SK-N-SH (cell line): ENCODE data around the gene SLC22A17.

Experiments
- MAX ChIP-seq: IDR thresholded peaks from 2 replicates; pipeline ENCODE4 v1.4.0; 2012; ENCODE audit warnings: low read depth
- MXI1 ChIP-seq: IDR thresholded peaks from 2 replicates; pipeline ENCODE4 v1.6.1; 2012; ENCODE audit warnings: mild to moderate bottlenecking, low read depth, low read length, improper control_type of control experiment
- POLR2AphosphoS5 ChIP-seq: IDR thresholded peaks from 2 replicates; pipeline ENCODE4 v1.6.1; 2012; ENCODE audit warnings: low read depth, low read length
- USF1 ChIP-seq: IDR thresholded peaks from 2 replicates; pipeline ENCODE4 v1.4.0; 2012; ENCODE audit warnings: low read depth, borderline replicate concordance
- TF ChIP-seq, protein P1 (sequence below): fragments of 200-600 bp; sonication (generic); IDR thresholded peaks from 2 replicates; pipeline ENCODE4 v1.6.1; 2017; ENCODE audit warnings: antibody characterized with exemption, mild to moderate bottlenecking, moderate library complexity

GRCh38 chr14:23380197-23380914, 27.7 kb upstream of the SLC22A17 start:
- no peak for TF ChIP-seq MAX
- no peak for TF ChIP-seq POLR2AphosphoS5
- no peak for TF ChIP-seq MXI1
- no peak for TF ChIP-seq USF1
- TF ChIP-seq, protein P1, sequence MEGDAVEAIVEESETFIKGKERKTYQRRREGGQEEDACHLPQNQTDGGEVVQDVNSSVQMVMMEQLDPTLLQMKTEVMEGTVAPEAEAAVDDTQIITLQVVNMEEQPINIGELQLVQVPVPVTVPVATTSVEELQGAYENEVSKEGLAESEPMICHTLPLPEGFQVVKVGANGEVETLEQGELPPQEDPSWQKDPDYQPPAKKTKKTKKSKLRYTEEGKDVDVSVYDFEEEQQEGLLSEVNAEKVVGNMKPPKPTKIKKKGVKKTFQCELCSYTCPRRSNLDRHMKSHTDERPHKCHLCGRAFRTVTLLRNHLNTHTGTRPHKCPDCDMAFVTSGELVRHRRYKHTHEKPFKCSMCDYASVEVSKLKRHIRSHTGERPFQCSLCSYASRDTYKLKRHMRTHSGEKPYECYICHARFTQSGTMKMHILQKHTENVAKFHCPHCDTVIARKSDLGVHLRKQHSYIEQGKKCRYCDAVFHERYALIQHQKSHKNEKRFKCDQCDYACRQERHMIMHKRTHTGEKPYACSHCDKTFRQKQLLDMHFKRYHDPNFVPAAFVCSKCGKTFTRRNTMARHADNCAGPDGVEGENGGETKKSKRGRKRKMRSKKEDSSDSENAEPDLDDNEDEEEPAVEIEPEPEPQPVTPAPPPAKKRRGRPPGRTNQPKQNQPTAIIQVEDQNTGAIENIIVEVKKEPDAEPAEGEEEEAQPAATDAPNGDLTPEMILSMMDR, result no peak
